GM23338 (cell line): ENCODE data around the gene SFTPB. TPM values are rescaled to one million over a fixed set of nuclear protein-coding genes. Genes with fewer than 3 reads are reported as not detected.

ENCODE experiments used
- ATAC-seq: fragments of 200-7000 bp; cut with Tn5 transposase; 3 replicates; pipeline ENCODE4 v1.9.1; 2020
- DNase-seq: peaks from one replicate; pipeline ENCODE4 v3.0.0-alpha.2; 2015; ENCODE audit warnings: low spot score
- H2AFZ ChIP-seq: fragments of 200-600 bp; sonication (generic); 2 replicates; pipeline ENCODE4 v1.8.0; 2016; ENCODE audit warnings: antibody characterized with exemption, mild to moderate bottlenecking, moderate library complexity
- H3F3A ChIP-seq: fragments of 200-600 bp; sonication (generic); replicated peaks from 2 replicates; pipeline ENCODE4 v1.8.0; 2017; ENCODE audit warnings: antibody characterized with exemption, mixed run types, low read depth
- H3K27ac ChIP-seq: fragments of 200-600 bp; sonication (generic); 2 replicates; pipeline ENCODE4 v1.6.1; 2016; ENCODE audit warnings: low read depth
- H3K27me3 ChIP-seq: fragments of 200-600 bp; sonication (generic); 2 replicates; pipeline ENCODE4 v1.8.0; 2016; ENCODE audit warnings: mild to moderate bottlenecking, mixed run types, moderate library complexity; ENCODE audit not compliant: insufficient read depth
- H3K36me3 ChIP-seq: fragments of 200-600 bp; sonication (generic); 2 replicates; pipeline ENCODE4 v1.8.0; 2016; ENCODE audit warnings: mild to moderate bottlenecking; ENCODE audit not compliant: insufficient read depth
- H3K4me1 ChIP-seq: fragments of 200-600 bp; sonication (generic); 2 replicates; pipeline ENCODE4 v1.8.0; 2016; ENCODE audit warnings: mild to moderate bottlenecking, moderate library complexity; ENCODE audit not compliant: insufficient read depth
- H3K4me2 ChIP-seq: fragments of 200-600 bp; sonication (generic); 2 replicates; pipeline ENCODE4 v1.7.1; 2017; ENCODE audit warnings: mixed run types
- H3K4me3 ChIP-seq: fragments of 200-600 bp; sonication (generic); 2 replicates; pipeline ENCODE4 v1.6.1; 2016; ENCODE audit warnings: mixed run types
- H3K79me2 ChIP-seq: fragments of 200-600 bp; sonication (generic); replicated peaks from 2 replicates; pipeline ENCODE4 v1.8.0; 2017; ENCODE audit warnings: mild to moderate bottlenecking; ENCODE audit not compliant: insufficient read depth
- H3K9me2 ChIP-seq: fragments of 200-600 bp; sonication (generic); 2 replicates; pipeline ENCODE4 v1.8.0; 2017; ENCODE audit not compliant: insufficient read depth
- H4K20me1 ChIP-seq: fragments of 200-600 bp; sonication (generic); replicated peaks from 2 replicates; pipeline ENCODE4 v1.8.0; 2017; ENCODE audit warnings: mild to moderate bottlenecking; ENCODE audit not compliant: insufficient read depth
- H3K27ac Mint-ChIP-seq: 2 replicates; pipeline ENCODE4 v1.8.0; 2020; ENCODE audit warnings: inconsistent platforms, mild to moderate bottlenecking, moderate library complexity, mixed read lengths
- H3K27me3 Mint-ChIP-seq: 3 replicates; pipeline ENCODE4 v1.8.0; 2022; ENCODE audit warnings: low read depth, mild to moderate bottlenecking, moderate library complexity, mixed read lengths, inconsistent platforms; ENCODE audit not compliant: insufficient read depth, poor library complexity
- H3K36me3 Mint-ChIP-seq: 3 replicates; pipeline ENCODE4 v1.8.0; 2021; ENCODE audit warnings: low read depth, mild to moderate bottlenecking, inconsistent platforms, moderate library complexity, mixed read lengths
- H3K4me1 Mint-ChIP-seq: 3 replicates; pipeline ENCODE4 v1.8.0; 2020; ENCODE audit warnings: mild to moderate bottlenecking, inconsistent platforms, mixed read lengths
- H3K4me3 Mint-ChIP-seq: 3 replicates; pipeline ENCODE4 v1.8.0; 2021; ENCODE audit warnings: moderate library complexity, mild to moderate bottlenecking, inconsistent platforms, mixed read lengths
- H3K9me3 Mint-ChIP-seq: 3 replicates; pipeline ENCODE4 v1.8.0; 2020; ENCODE audit warnings: moderate library complexity, mild to moderate bottlenecking, inconsistent platforms, mixed read lengths
- CREB1 ChIP-seq: fragments of 250-450 bp; sonication (Bioruptor Pico); IDR thresholded peaks from 2 replicates; pipeline ENCODE4 v1.5.0; 2020; ENCODE audit warnings: low read depth, mild to moderate bottlenecking, moderate library complexity
- EZH2 ChIP-seq: fragments of 200-600 bp; sonication (generic); IDR thresholded peaks from one replicate; pipeline ENCODE4 v1.8.0; 2017; ENCODE audit warnings: antibody characterized with exemption, mild to moderate bottlenecking, low read depth; ENCODE audit not compliant: unreplicated experiment
- EZH2phosphoT487 ChIP-seq: fragments of 200-600 bp; sonication (generic); IDR thresholded peaks from one replicate; pipeline ENCODE4 v1.8.1; 2018; ENCODE audit warnings: antibody characterized with exemption; ENCODE audit not compliant: unreplicated experiment
- JUNB ChIP-seq: IDR thresholded peaks from one replicate; pipeline ENCODE4 v1.6.1; 2016; ENCODE audit warnings: antibody characterized with exemption; ENCODE audit not compliant: unreplicated experiment
- NANOG ChIP-seq: IDR thresholded peaks from 2 replicates; pipeline ENCODE4 v1.6.1; 2016; ENCODE audit warnings: antibody characterized with exemption, borderline replicate concordance
- POLR2AphosphoS5 ChIP-seq: IDR thresholded peaks from 2 replicates; pipeline ENCODE4 v1.6.1; 2016; ENCODE audit warnings: antibody characterized with exemption, low read depth
- STAT1 ChIP-seq: IDR thresholded peaks from one replicate; pipeline ENCODE4 v1.6.1; 2016; ENCODE audit warnings: antibody characterized with exemption; ENCODE audit not compliant: unreplicated experiment
- ZNF114 ChIP-seq: fragments of 250-450 bp; sonication (Bioruptor Pico); IDR thresholded peaks from 2 replicates; pipeline ENCODE4 v1.5.0; 2020; ENCODE audit warnings: mild to moderate bottlenecking, moderate library complexity
- ZNF331 ChIP-seq: fragments of 250-450 bp; sonication (Bioruptor Pico); IDR thresholded peaks from 2 replicates; pipeline ENCODE4 v1.5.0; 2020; ENCODE audit warnings: low read depth, mild to moderate bottlenecking, moderate library complexity
- polyA plus RNA-seq: library from polyadenylated mRNA; unstranded; fragments of >200 nt; fragmentation: Nextera tagmentation; extraction: Ambion mirVana; gene quantifications from 2 replicates; pipeline ENCODE4 v1.2.1, GENCODE V29; 2016
- total RNA-seq: library from RNA; depleted of rRNA; stranded (reverse); fragments of >200 nt; shearing (Covaris generic); gene quantifications from 2 replicates; pipeline ENCODE4 v1.2.3, GENCODE V29; 2014
- TF ChIP-seq, protein P1 (sequence below): IDR thresholded peaks from one replicate; pipeline ENCODE4 v1.6.1; 2018; ENCODE audit warnings: antibody characterized with exemption; ENCODE audit not compliant: unreplicated experiment
- TF ChIP-seq, protein P2 (sequence below), 2 experiments: fragments of 200-600 bp in 1 of 2; sonication (generic) in 1 of 2; conservative IDR thresholded peaks; 2 replicates each; pipeline versions ENCODE4 v1.5.1 to v1.6.1; 2016 to 2017; ENCODE audit warnings: antibody characterized with exemption in 2 of 2, low read depth in 2 of 2, mild to moderate bottlenecking in 2 of 2, moderate library complexity in 1 of 2
- TF ChIP-seq, protein P3 (sequence below): IDR thresholded peaks from 2 replicates; pipeline ENCODE4 v1.6.1; 2016; ENCODE audit warnings: antibody characterized with exemption
- TF ChIP-seq, protein P4 (sequence below): fragments of 250-450 bp; sonication (Bioruptor Pico); IDR thresholded peaks from 2 replicates; pipeline ENCODE4 v1.5.0; 2020; ENCODE audit warnings: mild to moderate bottlenecking, moderate library complexity

SFTPB gene
- total and polyA plus RNA-seq, 2 experiments from 2014 or later: 0.06 TPM; not detected in 1

DNA sequence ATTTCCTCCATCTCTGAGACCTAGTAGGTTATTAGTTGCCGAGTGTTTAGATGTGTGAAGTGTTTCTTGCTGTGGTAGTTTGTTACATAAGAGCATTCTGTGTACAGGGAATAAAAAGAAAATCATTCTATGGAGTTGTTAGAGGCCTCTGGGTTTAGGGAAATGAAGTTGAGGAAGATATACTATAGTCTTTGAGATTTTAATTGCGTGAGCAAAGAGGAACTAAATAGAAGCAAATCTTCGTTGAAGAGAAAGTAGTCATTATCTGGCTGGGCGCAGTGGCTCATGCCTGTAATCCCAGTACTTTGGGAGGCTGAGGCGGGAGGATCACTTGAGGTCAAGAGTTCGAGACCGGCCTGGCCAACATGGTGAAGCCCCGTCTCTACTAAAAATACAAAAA, 33.0 kb downstream of the SFTPB start:
- H3K4me1 Mint-ChIP-seq: no peaks in the 10 kb centered on the region
- Histone ChIP-seq H3K9me2 (no peaks in the 10 kb centered on the region), H3K4me3 (no peak overlapping the region), H4K20me1 (peaks cover 22% of the 10 kb centered on the region), H3K4me2 (no peak overlapping the region), H3K27ac (no peak overlapping the region), H3K27me3 (no peaks in the 10 kb centered on the region), H3F3A (peaks cover 11% of the 10 kb centered on the region), H3K4me1 (no peaks in the 10 kb centered on the region), H2AFZ (no peak overlapping the region), H3K36me3 (peaks cover 70% of the 10 kb centered on the region), H3K79me2 (0 out of 2 replicates have a peak, but pooled peaks cover 5% of the 10 kb centered on the region)
- no peaks in the 10 kb centered on the region for H3K27me3 Mint-ChIP-seq
- peaks cover 91% of the 10 kb centered on the region for H3K36me3 Mint-ChIP-seq
- H3K9me3 Mint-ChIP-seq: no peaks in the 10 kb centered on the region
- DNase-seq: no peak
- no peak overlapping the region for H3K4me3 Mint-ChIP-seq
- no peak for ATAC-seq
- H3K27ac Mint-ChIP-seq: no peak overlapping the region
- TF ChIP-seq, protein P1, sequence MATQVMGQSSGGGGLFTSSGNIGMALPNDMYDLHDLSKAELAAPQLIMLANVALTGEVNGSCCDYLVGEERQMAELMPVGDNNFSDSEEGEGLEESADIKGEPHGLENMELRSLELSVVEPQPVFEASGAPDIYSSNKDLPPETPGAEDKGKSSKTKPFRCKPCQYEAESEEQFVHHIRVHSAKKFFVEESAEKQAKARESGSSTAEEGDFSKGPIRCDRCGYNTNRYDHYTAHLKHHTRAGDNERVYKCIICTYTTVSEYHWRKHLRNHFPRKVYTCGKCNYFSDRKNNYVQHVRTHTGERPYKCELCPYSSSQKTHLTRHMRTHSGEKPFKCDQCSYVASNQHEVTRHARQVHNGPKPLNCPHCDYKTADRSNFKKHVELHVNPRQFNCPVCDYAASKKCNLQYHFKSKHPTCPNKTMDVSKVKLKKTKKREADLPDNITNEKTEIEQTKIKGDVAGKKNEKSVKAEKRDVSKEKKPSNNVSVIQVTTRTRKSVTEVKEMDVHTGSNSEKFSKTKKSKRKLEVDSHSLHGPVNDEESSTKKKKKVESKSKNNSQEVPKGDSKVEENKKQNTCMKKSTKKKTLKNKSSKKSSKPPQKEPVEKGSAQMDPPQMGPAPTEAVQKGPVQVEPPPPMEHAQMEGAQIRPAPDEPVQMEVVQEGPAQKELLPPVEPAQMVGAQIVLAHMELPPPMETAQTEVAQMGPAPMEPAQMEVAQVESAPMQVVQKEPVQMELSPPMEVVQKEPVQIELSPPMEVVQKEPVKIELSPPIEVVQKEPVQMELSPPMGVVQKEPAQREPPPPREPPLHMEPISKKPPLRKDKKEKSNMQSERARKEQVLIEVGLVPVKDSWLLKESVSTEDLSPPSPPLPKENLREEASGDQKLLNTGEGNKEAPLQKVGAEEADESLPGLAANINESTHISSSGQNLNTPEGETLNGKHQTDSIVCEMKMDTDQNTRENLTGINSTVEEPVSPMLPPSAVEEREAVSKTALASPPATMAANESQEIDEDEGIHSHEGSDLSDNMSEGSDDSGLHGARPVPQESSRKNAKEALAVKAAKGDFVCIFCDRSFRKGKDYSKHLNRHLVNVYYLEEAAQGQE: no peak
- no peak for TF ChIP-seq EZH2
- TF ChIP-seq, protein P2, sequence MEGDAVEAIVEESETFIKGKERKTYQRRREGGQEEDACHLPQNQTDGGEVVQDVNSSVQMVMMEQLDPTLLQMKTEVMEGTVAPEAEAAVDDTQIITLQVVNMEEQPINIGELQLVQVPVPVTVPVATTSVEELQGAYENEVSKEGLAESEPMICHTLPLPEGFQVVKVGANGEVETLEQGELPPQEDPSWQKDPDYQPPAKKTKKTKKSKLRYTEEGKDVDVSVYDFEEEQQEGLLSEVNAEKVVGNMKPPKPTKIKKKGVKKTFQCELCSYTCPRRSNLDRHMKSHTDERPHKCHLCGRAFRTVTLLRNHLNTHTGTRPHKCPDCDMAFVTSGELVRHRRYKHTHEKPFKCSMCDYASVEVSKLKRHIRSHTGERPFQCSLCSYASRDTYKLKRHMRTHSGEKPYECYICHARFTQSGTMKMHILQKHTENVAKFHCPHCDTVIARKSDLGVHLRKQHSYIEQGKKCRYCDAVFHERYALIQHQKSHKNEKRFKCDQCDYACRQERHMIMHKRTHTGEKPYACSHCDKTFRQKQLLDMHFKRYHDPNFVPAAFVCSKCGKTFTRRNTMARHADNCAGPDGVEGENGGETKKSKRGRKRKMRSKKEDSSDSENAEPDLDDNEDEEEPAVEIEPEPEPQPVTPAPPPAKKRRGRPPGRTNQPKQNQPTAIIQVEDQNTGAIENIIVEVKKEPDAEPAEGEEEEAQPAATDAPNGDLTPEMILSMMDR (conservative IDR thresholded peaks at IDR 0.05; ENCODE audit: low read depth in 2 of 2): no peak
- TF ChIP-seq NANOG: no peak
- TF ChIP-seq, protein P3, sequence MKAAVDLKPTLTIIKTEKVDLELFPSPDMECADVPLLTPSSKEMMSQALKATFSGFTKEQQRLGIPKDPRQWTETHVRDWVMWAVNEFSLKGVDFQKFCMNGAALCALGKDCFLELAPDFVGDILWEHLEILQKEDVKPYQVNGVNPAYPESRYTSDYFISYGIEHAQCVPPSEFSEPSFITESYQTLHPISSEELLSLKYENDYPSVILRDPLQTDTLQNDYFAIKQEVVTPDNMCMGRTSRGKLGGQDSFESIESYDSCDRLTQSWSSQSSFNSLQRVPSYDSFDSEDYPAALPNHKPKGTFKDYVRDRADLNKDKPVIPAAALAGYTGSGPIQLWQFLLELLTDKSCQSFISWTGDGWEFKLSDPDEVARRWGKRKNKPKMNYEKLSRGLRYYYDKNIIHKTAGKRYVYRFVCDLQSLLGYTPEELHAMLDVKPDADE: no peak
- no peak for TF ChIP-seq ZNF331 (CRISPR knock-in tag)
- TF ChIP-seq ZNF114 (CRISPR knock-in tag): no peak
- TF ChIP-seq JUNB: no peak
- TF ChIP-seq STAT1: no peak
- TF ChIP-seq, protein P4, sequence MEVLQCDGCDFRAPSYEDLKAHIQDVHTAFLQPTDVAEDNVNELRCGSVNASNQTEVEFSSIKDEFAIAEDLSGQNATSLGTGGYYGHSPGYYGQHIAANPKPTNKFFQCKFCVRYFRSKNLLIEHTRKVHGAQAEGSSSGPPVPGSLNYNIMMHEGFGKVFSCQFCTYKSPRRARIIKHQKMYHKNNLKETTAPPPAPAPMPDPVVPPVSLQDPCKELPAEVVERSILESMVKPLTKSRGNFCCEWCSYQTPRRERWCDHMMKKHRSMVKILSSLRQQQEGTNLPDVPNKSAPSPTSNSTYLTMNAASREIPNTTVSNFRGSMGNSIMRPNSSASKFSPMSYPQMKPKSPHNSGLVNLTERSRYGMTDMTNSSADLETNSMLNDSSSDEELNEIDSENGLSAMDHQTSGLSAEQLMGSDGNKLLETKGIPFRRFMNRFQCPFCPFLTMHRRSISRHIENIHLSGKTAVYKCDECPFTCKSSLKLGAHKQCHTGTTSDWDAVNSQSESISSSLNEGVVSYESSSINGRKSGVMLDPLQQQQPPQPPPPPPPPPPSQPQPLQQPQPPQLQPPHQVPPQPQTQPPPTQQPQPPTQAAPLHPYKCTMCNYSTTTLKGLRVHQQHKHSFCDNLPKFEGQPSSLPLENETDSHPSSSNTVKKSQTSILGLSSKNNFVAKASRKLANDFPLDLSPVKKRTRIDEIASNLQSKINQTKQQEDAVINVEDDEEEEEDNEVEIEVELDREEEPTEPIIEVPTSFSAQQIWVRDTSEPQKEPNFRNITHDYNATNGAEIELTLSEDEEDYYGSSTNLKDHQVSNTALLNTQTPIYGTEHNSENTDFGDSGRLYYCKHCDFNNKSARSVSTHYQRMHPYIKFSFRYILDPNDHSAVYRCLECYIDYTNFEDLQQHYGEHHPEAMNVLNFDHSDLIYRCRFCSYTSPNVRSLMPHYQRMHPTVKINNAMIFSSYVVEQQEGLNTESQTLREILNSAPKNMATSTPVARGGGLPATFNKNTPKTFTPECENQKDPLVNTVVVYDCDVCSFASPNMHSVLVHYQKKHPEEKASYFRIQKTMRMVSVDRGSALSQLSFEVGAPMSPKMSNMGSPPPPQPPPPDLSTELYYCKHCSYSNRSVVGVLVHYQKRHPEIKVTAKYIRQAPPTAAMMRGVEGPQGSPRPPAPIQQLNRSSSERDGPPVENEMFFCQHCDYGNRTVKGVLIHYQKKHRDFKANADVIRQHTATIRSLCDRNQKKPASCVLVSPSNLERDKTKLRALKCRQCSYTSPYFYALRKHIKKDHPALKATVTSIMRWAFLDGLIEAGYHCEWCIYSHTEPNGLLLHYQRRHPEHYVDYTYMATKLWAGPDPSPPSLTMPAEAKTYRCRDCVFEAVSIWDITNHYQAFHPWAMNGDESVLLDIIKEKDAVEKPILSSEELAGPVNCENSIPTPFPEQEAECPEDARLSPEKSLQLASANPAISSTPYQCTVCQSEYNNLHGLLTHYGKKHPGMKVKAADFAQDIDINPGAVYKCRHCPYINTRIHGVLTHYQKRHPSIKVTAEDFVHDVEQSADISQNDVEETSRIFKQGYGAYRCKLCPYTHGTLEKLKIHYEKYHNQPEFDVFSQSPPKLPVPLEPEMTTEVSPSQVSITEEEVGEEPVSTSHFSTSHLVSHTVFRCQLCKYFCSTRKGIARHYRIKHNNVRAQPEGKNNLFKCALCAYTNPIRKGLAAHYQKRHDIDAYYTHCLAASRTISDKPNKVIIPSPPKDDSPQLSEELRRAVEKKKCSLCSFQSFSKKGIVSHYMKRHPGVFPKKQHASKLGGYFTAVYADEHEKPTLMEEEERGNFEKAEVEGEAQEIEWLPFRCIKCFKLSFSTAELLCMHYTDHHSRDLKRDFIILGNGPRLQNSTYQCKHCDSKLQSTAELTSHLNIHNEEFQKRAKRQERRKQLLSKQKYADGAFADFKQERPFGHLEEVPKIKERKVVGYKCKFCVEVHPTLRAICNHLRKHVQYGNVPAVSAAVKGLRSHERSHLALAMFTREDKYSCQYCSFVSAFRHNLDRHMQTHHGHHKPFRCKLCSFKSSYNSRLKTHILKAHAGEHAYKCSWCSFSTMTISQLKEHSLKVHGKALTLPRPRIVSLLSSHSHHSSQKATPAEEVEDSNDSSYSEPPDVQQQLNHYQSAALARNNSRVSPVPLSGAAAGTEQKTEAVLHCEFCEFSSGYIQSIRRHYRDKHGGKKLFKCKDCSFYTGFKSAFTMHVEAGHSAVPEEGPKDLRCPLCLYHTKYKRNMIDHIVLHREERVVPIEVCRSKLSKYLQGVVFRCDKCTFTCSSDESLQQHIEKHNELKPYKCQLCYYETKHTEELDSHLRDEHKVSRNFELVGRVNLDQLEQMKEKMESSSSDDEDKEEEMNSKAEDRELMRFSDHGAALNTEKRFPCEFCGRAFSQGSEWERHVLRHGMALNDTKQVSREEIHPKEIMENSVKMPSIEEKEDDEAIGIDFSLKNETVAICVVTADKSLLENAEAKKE (CRISPR knock-in tag): no peak
- no peak for TF ChIP-seq EZH2phosphoT487
- no peak for TF ChIP-seq POLR2AphosphoS5
- no peak for TF ChIP-seq CREB1 (CRISPR knock-in tag)
